Nephron (organoid): Measurements from ENCODE around the gene HELLS.

ENCODE experiments used
- H3K27ac Mint-ChIP-seq, 3 experiments: 2 replicates each; pipeline ENCODE4 v1.8.0; 2020; ENCODE audit warnings: mixed read lengths in 3 of 3, mild to moderate bottlenecking in 2 of 3, moderate library complexity in 1 of 3
- H3K27me3 Mint-ChIP-seq: 2 replicates; pipeline ENCODE4 v1.8.0; 2021; ENCODE audit warnings: low read depth, mild to moderate bottlenecking, moderate library complexity, mixed read lengths
- H3K36me3 Mint-ChIP-seq: 2 replicates; pipeline ENCODE4 v1.8.0; 2020; ENCODE audit warnings: low read depth, mixed read lengths
- H3K4me1 Mint-ChIP-seq: 2 replicates; pipeline ENCODE4 v1.8.0; 2020; ENCODE audit warnings: mixed read lengths
- H3K4me3 Mint-ChIP-seq, 3 experiments: 2 replicates each; pipeline ENCODE4 v1.8.0; 2020; ENCODE audit warnings: mild to moderate bottlenecking in 3 of 3, mixed read lengths in 3 of 3, moderate library complexity in 2 of 3
- H3K9me3 Mint-ChIP-seq: 2 replicates; pipeline ENCODE4 v1.8.0; 2020; ENCODE audit warnings: mixed read lengths
- TF ChIP-seq, protein P1 (sequence below), 3 experiments: fragments of 200-600 bp; sonication (generic); IDR thresholded peaks; one replicate each; pipeline ENCODE4 v1.5.0; 2021; ENCODE audit warnings: antibody characterized with exemption in 3 of 3; ENCODE audit not compliant: unreplicated experiment in 3 of 3

The HELLS gene

DNA sequence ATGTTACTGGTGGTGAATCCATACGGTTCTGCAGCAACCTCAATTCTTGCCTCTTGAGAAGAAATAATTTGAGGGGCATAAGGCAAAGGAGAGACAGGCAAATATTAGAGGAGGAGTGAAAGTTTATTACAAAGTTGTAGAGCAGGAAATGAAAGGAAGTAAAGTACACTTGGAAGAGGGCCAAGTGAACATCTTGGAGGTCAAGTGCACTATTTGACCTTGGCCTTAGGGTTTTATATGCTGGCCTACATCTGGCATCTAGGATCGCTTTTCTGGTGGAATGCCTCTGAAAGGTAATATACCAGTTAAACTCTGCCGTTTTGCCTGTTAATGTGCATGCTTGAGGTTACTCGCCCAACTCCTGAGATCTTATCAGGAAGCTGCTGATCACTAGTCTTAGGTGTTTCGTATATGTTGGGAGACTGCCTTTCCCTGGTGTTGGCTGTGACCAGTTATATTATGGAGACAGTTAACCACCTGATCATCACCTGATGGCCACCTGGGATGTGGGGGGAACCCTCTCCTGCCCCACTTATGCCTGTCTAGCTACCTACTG, 71.9 kb downstream of the HELLS start:
- H3K36me3 Mint-ChIP-seq = no peaks in the 10 kb centered on the region
- H3K9me3 Mint-ChIP-seq = no peaks in the 10 kb centered on the region
- H3K4me1 Mint-ChIP-seq = no peaks in the 10 kb centered on the region
- H3K4me3 Mint-ChIP-seq = no peak overlapping the region
- H3K27ac Mint-ChIP-seq = no peak overlapping the region
- TF ChIP-seq, protein P1, sequence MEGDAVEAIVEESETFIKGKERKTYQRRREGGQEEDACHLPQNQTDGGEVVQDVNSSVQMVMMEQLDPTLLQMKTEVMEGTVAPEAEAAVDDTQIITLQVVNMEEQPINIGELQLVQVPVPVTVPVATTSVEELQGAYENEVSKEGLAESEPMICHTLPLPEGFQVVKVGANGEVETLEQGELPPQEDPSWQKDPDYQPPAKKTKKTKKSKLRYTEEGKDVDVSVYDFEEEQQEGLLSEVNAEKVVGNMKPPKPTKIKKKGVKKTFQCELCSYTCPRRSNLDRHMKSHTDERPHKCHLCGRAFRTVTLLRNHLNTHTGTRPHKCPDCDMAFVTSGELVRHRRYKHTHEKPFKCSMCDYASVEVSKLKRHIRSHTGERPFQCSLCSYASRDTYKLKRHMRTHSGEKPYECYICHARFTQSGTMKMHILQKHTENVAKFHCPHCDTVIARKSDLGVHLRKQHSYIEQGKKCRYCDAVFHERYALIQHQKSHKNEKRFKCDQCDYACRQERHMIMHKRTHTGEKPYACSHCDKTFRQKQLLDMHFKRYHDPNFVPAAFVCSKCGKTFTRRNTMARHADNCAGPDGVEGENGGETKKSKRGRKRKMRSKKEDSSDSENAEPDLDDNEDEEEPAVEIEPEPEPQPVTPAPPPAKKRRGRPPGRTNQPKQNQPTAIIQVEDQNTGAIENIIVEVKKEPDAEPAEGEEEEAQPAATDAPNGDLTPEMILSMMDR (IDR thresholded peaks at IDR 0.05; ENCODE audit: unreplicated experiment in 3 of 3) = no peak
- no peaks in the 10 kb centered on the region for H3K27me3 Mint-ChIP-seq

DNA sequence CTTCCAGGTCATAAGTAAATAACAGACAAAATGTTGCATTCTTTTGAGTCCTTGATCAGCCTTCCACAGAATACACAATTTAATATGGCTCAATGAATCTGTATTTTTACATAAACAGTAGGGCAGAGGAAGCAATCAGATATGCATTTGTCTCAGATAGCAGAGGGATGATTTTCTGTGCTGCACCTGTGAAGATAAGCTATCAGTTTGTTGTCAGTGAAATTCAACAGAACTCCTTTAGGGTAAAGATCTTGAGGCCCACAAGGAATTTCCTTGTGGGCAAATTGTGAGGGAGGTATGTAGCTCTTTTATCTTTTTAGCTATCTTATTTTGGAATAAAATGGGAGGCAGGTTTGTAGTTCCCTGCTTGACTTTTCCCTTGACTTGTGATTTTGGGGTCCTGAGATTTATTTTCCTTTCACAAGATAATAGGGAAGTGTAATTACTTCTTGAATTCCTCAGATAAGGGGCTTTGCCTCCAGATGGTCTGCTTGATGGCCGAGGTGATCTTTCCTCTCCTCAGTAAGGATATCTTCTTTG, 77.1 kb downstream of the HELLS start:
- Mint-ChIP-seq H3K27ac (no peak overlapping the region), H3K27me3 (no peaks in the 10 kb centered on the region), H3K36me3 (no peaks in the 10 kb centered on the region), H3K4me1 (no peaks in the 10 kb centered on the region), H3K9me3 (no peaks in the 10 kb centered on the region), H3K4me3 (no peak overlapping the region)
- TF ChIP-seq, protein P1 (IDR thresholded peaks at IDR 0.05; ENCODE audit: unreplicated experiment in 3 of 3) = no peak

DNA sequence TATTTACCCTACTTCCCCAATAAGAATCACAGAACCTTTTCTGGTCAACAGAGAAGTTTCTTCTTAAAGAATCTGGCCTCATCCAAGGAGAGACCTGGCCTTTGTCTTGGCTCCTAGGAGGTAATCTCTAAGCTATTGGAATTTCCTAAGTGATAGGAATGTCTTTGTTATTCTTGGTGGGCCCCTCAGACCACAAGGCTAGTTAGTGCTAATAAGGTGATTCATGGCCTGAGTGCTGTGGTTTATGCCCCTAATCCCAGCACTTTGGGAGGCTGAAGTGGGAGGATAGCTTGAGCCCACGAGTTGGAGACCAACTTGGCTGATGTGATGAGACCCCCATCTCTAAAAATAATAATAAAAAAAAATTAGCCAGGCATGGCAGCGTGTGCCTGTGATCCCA, 78.0 kb downstream of the HELLS start:
- Mint-ChIP-seq H3K27me3 (no peaks in the 10 kb centered on the region), H3K4me1 (no peaks in the 10 kb centered on the region), H3K4me3 (no peak overlapping the region), H3K27ac (no peak overlapping the region), H3K36me3 (no peaks in the 10 kb centered on the region), H3K9me3 (no peaks in the 10 kb centered on the region)
- TF ChIP-seq, protein P1 (IDR thresholded peaks at IDR 0.05; ENCODE audit: unreplicated experiment in 3 of 3) = no peak

DNA sequence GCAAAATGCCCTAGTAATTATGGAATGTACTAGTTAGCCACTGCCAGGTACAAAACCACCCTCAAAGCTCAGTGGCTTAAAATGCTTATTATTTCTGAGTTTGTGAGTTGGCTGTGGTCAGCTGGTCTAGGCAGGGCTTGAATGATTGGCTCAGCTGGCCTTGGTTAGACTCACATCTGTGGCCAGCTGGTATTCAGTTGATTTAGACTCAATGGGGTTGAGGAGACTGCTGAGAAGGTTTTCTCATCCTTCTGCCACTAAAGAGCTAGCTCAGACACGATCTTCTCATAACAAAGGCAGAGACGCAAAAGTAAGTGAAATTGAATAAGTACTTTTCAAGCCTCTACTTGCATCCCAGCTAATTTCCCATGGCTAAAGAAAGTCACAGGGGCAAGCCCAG, 80.9 kb downstream of the HELLS start:
- Mint-ChIP-seq H3K27ac (no peak overlapping the region), H3K4me1 (no peaks in the 10 kb centered on the region), H3K4me3 (no peak overlapping the region), H3K36me3 (no peaks in the 10 kb centered on the region), H3K27me3 (no peaks in the 10 kb centered on the region), H3K9me3 (no peaks in the 10 kb centered on the region)
- TF ChIP-seq, protein P1 (IDR thresholded peaks at IDR 0.05; ENCODE audit: unreplicated experiment in 3 of 3) = no peak

DNA sequence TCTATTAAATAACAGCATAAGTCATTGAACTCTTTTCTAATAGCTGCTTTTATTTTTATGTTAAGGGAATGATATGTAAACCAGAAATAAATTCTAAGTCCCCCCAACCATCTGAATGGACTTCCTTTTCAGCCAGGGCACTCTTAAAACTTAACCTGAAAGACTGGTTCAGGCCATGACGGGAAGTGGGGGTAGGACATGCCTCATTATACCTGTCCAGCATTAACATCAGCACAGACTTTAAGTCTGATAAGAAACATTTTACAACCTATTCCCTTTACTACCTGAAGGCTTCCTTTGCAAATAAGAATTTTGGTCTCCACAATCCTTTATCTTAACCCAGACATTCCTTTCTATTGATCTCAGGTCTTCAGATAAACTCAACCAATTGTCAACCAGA, 81.9 kb downstream of the HELLS start:
- no peaks in the 10 kb centered on the region for H3K27me3 Mint-ChIP-seq
- no peaks in the 10 kb centered on the region for H3K36me3 Mint-ChIP-seq
- TF ChIP-seq, protein P1 (IDR thresholded peaks at IDR 0.05; ENCODE audit: unreplicated experiment in 3 of 3) = no peak
- no peak overlapping the region for H3K27ac Mint-ChIP-seq
- H3K9me3 Mint-ChIP-seq = peaks cover 4% of the 10 kb centered on the region
- no peak overlapping the region for H3K4me3 Mint-ChIP-seq
- H3K4me1 Mint-ChIP-seq = no peaks in the 10 kb centered on the region

DNA sequence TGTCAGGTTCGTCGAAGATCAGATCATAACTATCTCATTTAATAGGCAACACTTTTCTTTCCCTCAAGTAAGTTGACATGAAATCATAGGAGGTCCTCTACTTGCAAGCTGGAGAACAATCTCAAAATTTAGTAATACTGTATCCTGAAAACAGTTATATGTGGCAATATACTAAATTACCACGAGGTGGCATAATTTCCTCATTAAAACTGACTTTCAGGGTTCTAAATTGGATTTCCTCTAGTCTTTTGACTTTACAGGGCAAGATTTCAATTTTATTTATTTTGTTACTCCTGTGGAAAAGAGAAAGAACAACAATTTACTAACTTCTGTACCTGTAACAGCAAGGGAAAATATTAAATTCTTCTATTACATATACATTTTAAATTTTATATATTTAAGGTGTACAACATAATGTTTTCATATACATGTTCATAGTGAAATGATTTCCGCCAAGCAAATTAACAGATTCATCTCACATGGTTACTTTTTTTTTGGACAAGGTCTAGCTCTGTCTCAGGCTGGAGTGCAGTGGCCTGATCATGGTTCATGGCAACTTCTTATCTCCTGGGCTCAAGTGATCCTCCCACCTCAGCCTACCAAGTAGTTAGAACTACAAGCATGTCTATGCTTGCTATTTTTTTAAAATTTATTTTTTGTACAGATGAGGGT, 84.6 kb downstream of the HELLS start:
- Mint-ChIP-seq H3K36me3 (no peaks in the 10 kb centered on the region), H3K27me3 (no peaks in the 10 kb centered on the region), H3K27ac (no peak overlapping the region), H3K9me3 (peaks cover 13% of the 10 kb centered on the region), H3K4me3 (no peak overlapping the region), H3K4me1 (no peaks in the 10 kb centered on the region)
- TF ChIP-seq, protein P1 (IDR thresholded peaks at IDR 0.05; ENCODE audit: unreplicated experiment in 3 of 3) = peak; percentile 56 to 68 (median 58)
